Inflammatory macrophage treated with lipopolysaccharide for 4 hours (primary cell): Measurements from ENCODE around the gene NVL.
"Not testable (repeated sequence)": the region's sequence is repeated elsewhere in the genome, so short reads cannot be mapped to it uniquely, and the experiment has no call there.

ENCODE experiments used
- DNase-seq: peaks from one replicate; pipeline ENCODE4 v3.0.0-alpha.2; 2020

The NVL gene

GRCh38 chr1:224329842-224330753, at the start of gene NVL:
NVL (minus strand) TSS chr1:224330172; CDS start chr1:224330127, 45 bp downstream.
- peak; percentile 87 for DNase-seq

GRCh38 chr1:224378855-224379631, 49.1 kb upstream of the NVL start:
- peak; percentile 40 for DNase-seq

DNA sequence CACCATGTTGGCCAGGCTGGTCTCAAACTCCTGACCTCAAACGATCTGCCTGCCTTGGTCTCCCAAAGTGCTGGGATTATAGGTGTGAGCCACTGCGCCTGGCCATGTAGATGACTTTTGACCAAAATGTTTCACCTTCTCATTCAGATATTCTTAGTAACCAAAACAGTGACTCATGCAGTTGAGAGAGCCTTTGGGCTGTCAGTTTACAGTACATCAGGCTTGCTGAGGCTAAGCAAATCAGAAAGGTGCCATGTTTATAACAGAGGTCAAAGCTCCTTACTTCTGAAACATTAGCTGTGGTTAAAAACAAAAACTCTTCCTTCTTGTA, 47.7 kb upstream of the NVL start:
- DNase-seq: peak; percentile 19

GRCh38 chr1:224375059-224375458, 45.1 kb upstream of the NVL start:
- no peak for DNase-seq

GRCh38 chr1:224373008-224373590, 43.1 kb upstream of the NVL start:
- DNase-seq: no peak

DNA sequence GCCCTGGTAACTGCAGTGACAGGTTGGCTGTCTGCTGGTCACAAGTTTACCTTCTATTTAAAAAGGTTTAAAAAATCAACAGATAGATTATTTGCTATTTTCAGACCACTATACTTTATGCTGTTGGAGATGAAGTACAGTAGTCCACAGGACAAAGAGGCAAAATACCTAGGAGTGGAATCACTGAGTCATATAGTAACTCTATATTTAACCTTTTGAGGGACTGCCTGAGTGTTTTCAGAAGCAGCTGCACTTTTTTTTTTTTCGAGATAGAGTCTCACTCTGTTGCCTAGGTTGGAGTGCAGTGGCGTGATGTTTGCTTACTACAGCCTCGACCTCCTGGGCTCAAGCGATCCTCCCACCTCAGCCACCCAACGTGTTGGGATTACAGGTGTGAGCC, 38.4 kb upstream of the NVL start:
- no peak for DNase-seq

GRCh38 chr1:224359207-224359606, 29.2 kb upstream of the NVL start:
- no peak for DNase-seq

GRCh38 chr1:224358237-224358636, 28.3 kb upstream of the NVL start:
- peak; percentile 68 for DNase-seq

DNA sequence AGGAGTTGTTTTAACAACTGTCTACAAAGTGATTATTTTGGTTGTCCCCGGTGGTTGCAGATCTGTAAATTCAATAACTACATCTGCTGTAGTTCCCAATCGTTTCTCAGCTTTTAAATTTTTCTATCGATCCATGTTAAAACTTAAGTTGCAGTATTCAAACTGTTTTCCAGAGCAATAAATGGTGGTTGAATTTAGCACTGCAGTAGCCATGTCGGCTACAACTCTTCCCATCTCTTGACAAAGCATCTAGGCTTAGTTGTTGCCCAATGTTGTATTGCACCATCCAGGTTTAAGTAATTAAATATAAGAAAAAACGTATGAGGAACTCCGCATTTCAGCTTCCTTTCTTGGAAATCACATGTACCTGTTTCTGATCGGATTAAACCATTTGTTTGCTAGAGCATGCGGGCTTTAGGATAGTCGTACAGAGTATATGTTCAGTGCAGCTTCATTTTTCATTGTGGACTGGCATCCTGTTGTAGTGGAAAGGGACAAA, 27.7 kb upstream of the NVL start:
- peak; percentile 90 for DNase-seq

DNA sequence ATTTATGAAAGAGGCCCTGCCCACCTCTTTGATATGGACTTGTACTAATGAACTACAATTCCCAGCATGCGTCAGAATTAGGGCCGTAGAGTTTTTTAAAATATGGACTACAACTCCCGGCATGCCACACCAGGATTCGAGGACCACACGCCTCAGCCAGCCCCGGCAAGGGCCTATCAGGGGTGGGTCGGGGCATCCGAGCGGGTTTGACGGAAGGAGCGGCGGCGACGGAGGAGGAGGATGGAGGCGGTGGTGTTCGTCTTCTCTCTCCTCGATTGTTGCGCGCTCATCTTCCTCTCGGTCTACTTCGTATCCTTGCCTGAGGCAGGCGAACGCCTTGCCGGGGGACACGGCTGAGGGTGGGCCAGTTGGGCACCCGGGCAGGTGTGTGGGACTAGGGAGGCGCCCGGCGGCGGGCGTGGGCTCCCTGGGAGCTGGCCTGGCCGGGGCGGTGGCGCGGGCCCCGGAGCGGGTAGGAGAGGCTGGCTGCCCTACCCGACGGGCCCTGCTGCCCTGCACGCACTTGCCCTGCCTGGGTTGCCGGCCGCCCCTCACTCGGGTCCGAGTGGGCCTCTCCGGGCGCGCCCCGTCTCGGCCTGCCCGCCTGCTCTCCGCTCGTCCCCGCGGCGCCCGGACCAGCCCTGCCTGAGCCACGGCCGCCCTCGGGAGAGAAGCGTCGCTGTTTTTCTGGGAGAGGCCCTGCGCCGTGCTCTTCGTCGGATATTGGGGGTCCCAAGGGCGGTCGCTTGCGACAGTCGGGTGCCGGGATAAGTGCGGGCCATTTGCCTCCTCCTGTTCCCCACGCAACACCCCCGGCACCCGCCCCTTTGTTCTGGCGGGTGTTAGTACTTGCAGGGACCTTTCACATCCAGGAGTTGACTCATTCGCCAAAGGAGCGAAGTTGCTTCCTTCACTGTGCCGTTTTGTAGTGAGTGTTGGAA, 27.0 kb upstream of the NVL start, which contains the start of gene CNIH4:
Gene CNIH4, plus strand, starts transcription at position 195 of the 941 bp plus-strand sequence. Its CDS starts 46 bp downstream, at position 241.
- peak; percentile 95 for DNase-seq

GRCh38 chr1:224353975-224354925, 24.3 kb upstream of the NVL start:
- DNase-seq: no peak

DNA sequence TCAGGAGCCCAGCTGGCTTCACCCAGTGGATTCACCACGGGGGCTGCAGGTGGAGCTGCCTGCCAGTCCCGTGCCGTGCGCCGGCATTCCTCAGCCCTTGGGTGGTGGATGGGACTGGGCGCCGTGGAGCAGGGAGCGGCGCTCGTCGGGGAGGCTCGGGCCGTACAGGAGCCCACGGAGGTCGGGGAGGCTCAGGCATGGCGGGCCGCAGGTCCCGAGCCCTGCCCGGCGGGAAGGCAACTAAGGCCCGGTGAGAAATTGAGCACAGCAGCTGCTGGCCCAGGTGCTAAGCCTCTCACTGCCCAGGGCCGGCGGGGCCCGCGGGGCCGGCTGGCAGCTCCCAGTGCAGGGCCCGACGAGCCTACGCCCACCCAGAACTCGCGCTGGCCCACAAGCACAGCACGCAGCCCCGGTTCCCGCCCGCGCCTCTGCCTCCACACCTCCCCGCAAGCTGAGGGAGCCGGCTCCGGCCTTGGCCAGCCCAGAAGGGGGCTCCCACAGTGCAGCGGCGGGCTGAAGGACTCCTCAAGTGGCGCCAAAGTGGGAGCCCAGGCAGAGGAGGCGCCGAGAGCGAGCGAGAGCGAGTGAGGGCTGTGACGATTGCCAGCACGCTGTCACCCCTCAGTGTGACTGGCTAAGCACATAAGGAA, 22.6 kb upstream of the NVL start:
- DNase-seq: not testable (repeated sequence)

DNA sequence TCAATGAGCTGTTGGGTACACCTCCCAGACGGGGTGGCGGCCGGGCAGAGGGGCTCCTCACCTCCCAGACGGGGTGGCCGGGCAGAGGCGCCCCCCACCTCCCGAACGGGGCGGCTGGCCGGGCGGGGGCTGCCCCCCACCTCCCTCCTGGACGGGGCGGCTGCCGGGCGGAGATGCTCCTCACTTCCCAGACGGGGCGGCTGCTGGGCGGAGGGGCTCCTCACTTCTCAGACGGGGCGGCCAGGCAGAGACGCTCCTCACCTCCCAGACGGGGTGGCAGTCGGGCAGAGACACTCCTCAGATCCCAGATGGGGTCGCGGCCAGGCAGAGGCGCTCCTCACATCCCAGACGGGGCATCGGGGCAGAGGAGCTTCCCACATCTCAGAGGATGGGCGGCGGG, 19.7 kb upstream of the NVL start:
- not testable (repeated sequence) for DNase-seq

GRCh38 chr1:224348137-224348536, 18.2 kb upstream of the NVL start:
- DNase-seq: no peak

- DNase-seq: no peak
Observed at GRCh38 chr1:224343679-224344078, 13.7 kb upstream of the NVL start.

DNA sequence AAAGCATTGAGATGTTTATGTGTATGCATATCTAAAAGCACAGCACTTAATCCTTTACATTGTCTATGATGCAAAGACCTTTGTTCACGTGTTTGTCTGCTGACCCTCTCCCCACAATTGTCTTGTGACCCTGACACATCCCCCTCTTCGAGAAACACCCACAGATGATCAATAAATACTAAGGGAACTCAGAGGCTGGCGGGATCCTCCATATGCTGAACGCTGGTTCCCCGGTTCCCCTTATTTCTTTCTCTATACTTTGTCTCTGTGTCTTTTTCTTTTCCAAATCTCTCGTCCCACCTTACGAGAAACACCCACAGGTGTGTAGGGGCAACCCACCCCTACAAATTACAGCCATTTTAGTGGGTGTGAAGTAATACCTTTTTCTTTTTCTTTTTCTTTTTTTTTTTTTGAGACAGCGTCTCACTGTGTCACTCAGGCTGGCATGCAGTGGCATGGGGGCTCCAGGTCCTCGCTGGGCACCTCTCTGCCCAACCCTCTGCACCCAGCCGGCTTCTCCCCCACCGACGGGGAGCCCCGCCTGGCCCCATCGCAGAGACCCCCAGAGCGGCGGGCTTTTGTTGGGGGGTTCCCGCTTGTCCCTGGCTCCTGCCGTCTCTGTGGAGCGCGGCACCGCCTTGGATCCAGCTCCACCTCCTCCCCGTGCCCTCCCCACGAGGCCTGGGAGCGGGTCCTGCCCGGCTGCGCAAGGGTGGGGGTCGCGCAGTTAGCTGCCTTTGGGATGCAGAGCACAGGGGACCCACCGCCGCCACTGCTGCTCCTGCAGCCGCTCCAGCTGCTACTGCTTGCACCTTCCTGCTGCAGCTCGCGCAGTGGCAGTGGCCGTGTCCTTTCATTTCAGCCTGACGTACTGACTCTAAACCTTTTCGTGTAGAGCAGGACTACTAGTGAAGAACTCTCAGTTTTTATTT, 10.7 kb upstream of the NVL start:
- DNase-seq: peak; percentile 35

GRCh38 chr1:224339442-224340033, 9.6 kb upstream of the NVL start:
- no peak for DNase-seq

DNA sequence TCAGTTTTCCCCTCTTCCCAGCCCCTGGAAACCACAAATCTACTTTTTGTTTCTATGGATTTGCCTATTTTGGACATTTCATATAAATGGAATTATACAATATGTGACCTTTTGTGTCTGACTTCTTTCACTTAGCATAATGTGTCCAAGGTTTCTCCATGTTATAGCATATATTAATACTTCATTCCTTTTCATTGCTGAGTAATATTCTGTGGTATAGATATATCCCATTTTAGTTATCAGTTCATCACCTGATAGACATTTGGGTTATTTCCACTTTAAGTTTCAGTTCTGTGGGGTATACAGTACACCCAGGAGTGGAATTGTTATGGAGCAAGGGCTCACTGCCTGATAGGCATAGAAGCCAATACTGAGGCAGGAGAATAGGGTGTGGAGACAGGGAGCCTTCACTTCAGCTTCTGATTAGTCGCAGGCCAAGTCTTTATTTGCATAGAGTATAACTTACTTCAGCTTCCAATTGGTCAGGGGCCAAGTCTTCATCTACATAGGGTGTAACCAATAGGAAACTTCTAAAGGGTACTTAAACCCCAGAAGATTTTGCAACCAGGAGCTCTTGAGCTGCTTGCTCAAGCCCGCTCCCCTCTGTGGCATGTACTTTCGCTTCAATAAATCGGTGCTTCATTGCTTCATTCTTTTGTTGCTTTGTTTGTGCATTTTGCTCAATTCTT, 8.3 kb upstream of the NVL start:
- peak; percentile 77 for DNase-seq
